GM18508 (cell line): ENCODE data around the gene ACTL7A.
"Not testable (repeated sequence)": the region's sequence is repeated elsewhere in the genome, so short reads cannot be mapped to it uniquely, and the experiment has no call there.

ENCODE experiments used
- ATAC-seq: cut with Tn5 transposase; IDR thresholded peaks from one replicate; pipeline ENCODE4 v1.9.1; 2021; ENCODE audit warnings: moderate number of reproducible peaks; ENCODE audit not compliant: insufficient read depth, unreplicated experiment

Gene ACTL7A

DNA sequence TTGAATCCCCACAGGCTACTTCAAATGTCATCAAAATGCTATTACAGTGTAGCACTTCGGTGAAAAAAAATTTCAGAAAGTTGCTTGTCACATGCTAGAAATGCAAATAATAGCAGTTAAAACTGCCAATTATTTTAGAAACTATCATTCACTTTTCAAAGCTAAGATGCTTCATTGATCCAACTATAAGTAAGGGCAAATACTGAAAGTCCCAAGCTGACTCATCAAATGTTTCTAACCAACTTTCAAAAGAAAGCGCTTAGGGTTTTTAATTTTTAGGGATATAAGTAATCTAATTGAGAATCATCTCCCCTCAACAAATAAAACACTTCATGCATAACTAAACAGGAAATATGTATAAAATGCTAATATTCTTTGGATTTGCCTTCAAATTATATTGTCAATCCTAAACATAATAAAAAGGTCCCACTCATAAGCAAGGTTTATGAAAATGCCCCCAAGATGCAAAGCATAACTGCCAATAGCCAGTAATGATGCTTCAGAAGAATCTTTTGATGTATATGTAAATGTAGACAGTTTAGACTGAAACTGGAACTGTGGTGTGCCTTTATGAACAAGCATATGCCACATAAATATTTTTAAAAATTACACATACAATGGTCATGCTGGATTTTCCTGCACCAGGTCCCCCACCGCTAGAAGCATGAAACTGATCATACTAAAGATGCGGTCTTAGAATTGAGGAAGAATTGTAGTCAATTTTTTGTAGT, 12.2 kb downstream of the ACTL7A start:
- ATAC-seq = no peak

DNA sequence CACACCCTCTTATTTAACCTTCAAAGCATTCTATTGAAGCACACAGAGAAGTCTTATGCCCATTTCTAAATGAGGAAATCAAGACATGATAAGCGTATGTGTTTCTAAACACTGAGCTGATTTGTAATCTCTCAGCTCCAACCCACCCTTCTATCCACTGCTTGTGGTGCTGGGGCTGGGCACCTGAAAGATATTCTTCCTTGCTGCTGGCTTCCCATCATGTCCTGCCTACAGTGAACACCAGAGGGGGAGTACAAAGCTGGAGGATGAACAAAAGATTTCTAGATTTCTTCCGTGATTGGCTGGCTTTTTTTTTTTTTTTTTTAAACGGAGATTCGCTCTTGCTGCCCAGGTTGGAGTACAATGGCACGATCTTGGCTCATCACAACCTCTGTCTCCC, 14.4 kb downstream of the ACTL7A start:
- no peak for ATAC-seq

DNA sequence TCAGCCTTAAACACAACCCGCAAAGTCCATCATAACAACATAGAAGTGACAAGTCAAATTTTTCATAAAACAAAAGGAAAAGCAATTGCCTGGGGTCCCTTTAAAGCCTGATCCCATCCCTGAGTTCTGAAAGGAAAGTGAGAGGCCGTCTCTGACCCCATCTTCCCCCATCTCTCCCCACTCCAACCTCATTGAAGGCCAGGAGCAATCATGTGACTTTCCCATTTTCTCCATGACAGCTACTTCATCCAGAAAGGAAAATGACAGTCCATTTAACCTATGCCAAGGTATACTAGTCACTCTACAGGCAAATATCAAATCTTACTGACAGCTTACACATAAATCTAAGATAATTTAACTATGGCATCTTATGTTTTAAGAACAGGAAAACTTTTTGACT, 15.5 kb downstream of the ACTL7A start:
- ATAC-seq = no peak

- ATAC-seq = no peak
Observed at GRCh38 chr9:108880738-108881316, 18.8 kb downstream of the ACTL7A start.

DNA sequence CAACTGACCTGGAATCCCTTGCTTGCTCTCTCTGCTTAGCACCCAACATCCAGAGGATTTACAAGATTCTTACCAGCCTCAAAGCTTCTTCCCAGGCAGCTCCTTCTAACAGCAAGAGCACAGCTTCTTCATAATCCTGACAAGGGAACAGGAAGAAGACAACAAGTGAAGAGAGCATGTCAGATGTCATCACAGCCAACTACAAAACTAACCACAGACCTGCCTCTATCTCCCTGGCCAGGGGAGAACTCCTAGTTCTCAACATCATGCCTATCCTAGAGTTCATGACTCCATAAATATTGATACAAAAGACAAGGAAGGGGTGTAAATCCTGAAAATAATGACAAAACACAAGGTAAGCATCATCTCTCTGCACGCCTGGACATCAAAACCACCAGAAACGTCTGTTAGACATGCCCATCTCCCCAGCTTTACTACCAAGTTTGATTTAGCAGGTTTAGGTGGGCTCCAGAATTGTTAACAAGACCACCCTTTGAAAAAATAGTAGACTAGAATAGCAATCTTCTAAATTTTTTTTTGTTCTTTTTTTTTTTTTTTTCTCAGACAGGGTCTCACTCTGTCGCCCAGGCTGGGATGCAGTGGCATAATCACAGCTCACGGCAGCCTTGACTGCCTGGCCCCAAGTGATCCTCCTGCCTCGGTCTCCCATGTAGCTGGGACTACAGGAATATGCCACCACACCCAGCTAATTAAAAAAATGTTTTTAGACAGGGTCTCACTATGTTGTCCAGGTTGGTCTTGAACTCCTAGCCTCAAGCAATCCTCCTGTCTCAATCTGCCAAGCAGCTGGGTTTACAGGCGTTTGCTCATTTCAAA, 20.2 kb downstream of the ACTL7A start:
- no peak for ATAC-seq

DNA sequence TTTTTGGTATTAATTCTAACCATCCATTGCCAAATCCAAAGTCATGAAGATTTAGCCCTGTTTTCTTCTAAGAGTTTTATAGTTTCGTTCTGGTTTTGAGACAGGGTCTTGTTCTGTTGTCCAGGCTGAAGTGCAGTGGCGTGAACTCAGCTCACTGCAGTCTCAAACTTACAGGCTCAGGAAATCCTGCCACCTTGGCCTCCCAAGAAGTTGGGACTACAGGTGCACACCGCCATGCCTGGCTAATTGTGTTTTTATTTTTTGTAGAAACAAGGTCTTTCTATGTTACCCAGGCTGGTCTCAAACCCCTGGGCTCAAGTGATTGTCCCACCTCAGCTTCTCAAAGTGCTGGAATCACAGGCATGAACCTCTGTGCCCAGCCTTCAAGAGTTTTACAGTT, 21.0 kb downstream of the ACTL7A start:
- no peak for ATAC-seq

DNA sequence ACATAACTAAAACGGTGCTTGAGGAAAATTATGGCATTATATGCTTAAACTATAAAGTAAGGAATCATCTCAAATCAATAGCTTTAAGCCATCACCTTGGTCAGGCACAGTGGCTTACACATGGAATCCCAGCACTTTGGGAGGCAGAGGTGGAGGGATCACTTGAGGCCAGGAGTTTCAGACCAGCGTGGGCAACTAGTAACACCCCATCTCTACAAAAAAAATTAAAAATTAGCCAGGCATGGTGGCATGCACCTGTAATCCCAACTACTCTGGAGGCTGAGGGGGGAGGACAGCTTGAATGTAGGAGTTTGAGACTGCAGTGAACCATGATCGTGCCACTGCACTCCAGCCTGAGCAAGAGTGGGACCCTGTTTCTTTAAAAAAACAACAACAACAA, 22.6 kb downstream of the ACTL7A start:
- ATAC-seq = no peak

GRCh38 chr9:108885643-108886348, 23.7 kb downstream of the ACTL7A start:
- ATAC-seq = peak; percentile 91

DNA sequence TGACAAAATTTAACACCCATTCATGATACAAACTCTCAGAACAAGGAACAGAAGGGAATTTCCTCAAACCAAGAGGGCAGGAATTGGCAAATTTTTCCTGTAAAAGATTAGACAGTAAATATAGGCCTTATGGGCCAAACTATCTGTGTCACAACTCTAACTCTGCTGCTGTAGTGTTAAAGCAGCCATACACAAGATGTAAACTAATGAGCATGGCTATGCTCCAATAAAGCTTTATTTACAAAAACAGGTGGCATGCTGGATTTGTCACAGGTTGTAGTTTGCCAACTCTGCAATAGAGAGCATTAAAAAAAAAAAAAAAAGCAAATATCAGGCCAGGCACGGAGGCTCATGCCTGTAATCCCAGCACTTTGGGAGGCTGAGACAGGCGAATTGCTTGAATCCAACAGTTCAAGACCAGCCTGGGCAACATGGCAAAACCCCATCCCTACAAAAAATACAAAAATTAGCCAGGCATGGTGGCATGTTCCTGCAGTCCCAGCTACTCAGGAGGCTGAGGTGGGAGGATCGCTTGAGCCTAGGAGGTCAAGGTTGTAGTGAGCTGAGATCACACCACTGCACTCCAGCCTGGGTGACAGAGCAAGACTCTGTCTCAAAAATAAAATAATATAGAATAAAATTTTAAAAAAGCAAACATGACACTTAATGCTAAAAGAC, 24.7 kb downstream of the ACTL7A start:
- ATAC-seq = not testable (repeated sequence)

GRCh38 chr9:108889649-108890067, 27.6 kb downstream of the ACTL7A start:
- no peak for ATAC-seq

GRCh38 chr9:108894225-108894997, 32.3 kb downstream of the ACTL7A start:
- no peak for ATAC-seq

- no peak for ATAC-seq
Observed at GRCh38 chr9:108897324-108898096, 35.4 kb downstream of the ACTL7A start.

- not testable (repeated sequence) for ATAC-seq
Observed at GRCh38 chr9:108899023-108899695, 37.1 kb downstream of the ACTL7A start.

DNA sequence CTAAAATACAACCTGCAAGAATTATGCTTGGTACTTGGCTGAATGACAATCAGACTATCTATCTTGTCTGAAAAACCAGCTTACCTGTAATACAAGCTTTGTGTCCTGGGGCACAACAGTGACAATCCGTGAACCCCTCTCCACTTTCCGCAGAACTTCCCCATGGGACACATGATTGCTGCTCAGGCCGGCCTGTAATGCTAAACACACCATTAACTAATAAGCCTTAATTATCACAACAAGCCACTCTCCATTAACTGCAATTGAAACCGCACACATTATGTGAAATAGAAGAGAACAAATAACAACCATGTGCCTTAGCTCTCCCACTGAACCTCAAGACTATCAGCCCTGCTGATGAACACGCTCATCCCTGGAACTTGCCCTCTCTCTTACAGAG, 38.1 kb downstream of the ACTL7A start:
- no peak for ATAC-seq

DNA sequence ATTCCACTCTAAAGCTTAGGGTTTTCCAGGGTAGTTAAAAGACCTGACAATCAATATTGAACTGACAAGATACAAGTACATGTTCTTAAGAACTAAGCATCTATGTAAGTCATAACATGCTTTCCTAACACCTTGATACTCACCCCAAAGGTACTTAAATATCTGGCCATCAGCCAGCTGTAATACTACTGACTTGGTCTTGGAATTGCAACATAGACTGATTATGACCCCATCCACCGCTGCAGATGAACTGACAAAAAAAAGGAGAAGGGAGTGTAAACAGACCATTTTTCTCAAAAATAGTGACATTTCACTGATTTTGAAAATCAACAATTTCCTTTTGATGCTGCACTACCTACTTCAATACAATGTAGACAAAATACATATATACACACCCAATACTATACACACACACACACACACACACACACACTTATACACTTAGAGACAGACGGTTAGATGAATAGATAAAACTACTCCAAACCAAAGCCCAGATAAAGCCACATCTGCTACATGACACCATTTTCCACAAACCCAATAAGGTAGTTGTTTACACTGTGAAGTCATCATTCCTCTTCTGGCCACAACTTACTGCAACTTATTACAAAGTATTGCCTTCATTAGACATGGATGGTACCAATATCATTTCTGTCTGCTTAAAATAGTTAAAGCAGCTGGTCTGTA, 41.5 kb downstream of the ACTL7A start:
- ATAC-seq = no peak

- no peak for ATAC-seq
Observed at GRCh38 chr9:108904161-108904560, 42.1 kb downstream of the ACTL7A start.

DNA sequence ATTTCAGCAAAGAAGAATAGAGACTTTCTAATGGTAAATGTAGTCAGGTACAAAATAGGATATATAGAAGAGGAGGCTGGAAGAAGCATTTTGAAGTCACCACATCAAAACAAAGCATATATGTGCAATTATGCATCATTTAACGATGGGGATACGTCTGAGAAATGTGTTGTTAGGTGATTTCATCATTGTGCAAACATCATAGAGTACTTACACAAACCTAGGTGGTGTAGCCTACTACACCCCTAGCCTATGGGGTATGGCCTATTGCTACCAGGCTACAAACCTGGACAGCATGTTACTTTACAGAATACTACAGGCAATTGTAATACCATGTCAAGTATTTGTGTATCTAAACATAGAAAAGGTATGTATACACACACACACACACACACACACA, 43.4 kb downstream of the ACTL7A start:
- ATAC-seq = no peak

DNA sequence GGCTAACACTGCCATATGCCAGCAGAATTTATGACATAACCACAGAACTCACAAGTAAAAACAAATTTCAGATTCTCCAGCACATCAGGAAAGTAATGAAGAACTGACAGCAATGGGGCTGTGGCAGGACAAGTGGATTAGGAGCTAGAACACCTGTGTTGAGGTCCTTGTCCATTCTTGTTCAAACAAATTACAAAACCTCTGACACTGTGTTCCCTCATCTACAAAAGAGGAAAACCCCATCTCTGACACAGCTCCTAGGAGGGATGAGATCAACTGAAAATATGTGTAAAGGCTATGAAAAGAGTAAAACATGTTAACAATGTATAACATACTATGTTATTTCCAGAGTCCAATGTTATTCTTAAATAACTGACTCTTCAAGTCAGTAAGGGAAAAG, 48.3 kb downstream of the ACTL7A start:
- no peak for ATAC-seq
